ENCODE data around the gene SNCAIP. TPM values are rescaled to one million over a fixed set of nuclear protein-coding genes. Genes with fewer than 3 reads are reported as not detected.

The SNCAIP gene
- total RNA-seq, 1 donor from 2014 or later, result 1.8 TPM

GRCh38 chr5:122404653-122405362 is 92.8 kb downstream of the SNCAIP start:
- no peak overlapping the region for H3K4me3 ChIP-seq (ENCODE audit: low read depth, low read length)
- no peak for TF ChIP-seq CTCF (conservative IDR thresholded peaks at IDR 0.05; ENCODE audit: low read depth, low read length)
- no peak for DNase-seq (ENCODE audit: low read depth)

- no peak for TF ChIP-seq CTCF (conservative IDR thresholded peaks at IDR 0.05; ENCODE audit: low read depth, low read length)
- DNase-seq (ENCODE audit: low read depth), result no peak
- H3K4me3 ChIP-seq (ENCODE audit: low read depth, low read length), result no peak overlapping the region
Observed at GRCh38 chr5:122405751-122406150, 93.7 kb downstream of the SNCAIP start.

- no peak for TF ChIP-seq CTCF (conservative IDR thresholded peaks at IDR 0.05; ENCODE audit: low read depth, low read length)
- DNase-seq (ENCODE audit: low read depth), result no peak
- no peak overlapping the region for H3K4me3 ChIP-seq (ENCODE audit: low read depth, low read length)
Observed at GRCh38 chr5:122406181-122406580, 94.1 kb downstream of the SNCAIP start.

GRCh38 chr5:122408592-122409224 is 96.7 kb downstream of the SNCAIP start:
- no peak overlapping the region for H3K4me3 ChIP-seq (ENCODE audit: low read depth, low read length)
- no peak for TF ChIP-seq CTCF (conservative IDR thresholded peaks at IDR 0.05; ENCODE audit: low read depth, low read length)
- no peak for DNase-seq (ENCODE audit: low read depth)

- no peak for TF ChIP-seq CTCF (conservative IDR thresholded peaks at IDR 0.05; ENCODE audit: low read depth, low read length)
- DNase-seq (ENCODE audit: low read depth), result no peak
- no peak overlapping the region for H3K4me3 ChIP-seq (ENCODE audit: low read depth, low read length)
Observed at GRCh38 chr5:122412966-122413365, 100.9 kb downstream of the SNCAIP start.

GRCh38 chr5:122413722-122414121 is 101.7 kb downstream of the SNCAIP start:
- no peak overlapping the region for H3K4me3 ChIP-seq (ENCODE audit: low read depth, low read length)
- no peak for DNase-seq (ENCODE audit: low read depth)
- no peak for TF ChIP-seq CTCF (conservative IDR thresholded peaks at IDR 0.05; ENCODE audit: low read depth, low read length)

Data from epithelial cell of proximal tubule (primary cell).